Measurements from ENCODE around the gene FBXW7. TPM values are rescaled to one million over a fixed set of nuclear protein-coding genes. Genes with fewer than 3 reads are reported as not detected.

Gene FBXW7
- total RNA-seq, 1 experiment from 2014 or later: 33.5 TPM

DNA sequence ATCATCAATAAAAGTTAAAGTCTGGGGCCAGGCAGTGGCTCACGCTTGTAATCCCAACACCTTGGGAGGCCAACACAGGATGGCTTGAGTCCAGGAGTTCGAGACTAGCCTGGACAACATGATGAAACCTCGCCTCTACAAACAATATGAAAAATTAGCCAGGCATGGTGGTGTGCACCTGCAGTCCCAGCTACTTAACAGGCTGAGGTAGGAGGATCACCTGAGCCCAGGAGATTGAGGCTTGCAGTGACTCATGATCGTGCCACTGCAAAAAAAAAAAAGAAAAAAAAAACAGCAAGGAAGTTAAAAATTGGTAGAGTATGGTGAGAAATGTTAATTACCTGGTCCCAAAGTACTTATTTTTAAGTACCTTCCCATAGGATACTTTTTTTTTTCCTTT is 27.5 kb downstream of the FBXW7 start:
- Histone ChIP-seq H3K4me1 (ENCODE audit: insufficient read depth, low read length, poor library complexity, severe bottlenecking) (peaks cover 11% of the 10 kb centered on the region), H3K9me3 (ENCODE audit: low read depth, low read length, poor library complexity, severe bottlenecking) (no peaks in the 10 kb centered on the region), H3K4me3 (ENCODE audit: low read depth, low read length, poor library complexity, severe bottlenecking) (no peak overlapping the region), H3K36me3 (ENCODE audit: insufficient read depth, low read length, poor library complexity, severe bottlenecking) (no peaks in the 10 kb centered on the region), H3K27me3 (replicated peaks; ENCODE audit: insufficient read depth, low read depth, low read length, poor library complexity) (no peaks in the 10 kb centered on the region), H3K27ac (ENCODE audit: low read depth, low read length, poor library complexity, severe bottlenecking) (no peak overlapping the region)
- intact Hi-C loops (cut with micrococcal nuclease; ENCODE audit: unreplicated experiment): no loop called here
- TF ChIP-seq CTCF (conservative IDR thresholded peaks at IDR 0.05; ENCODE audit: low read depth, low read length) (no peak), EZH2 (IDR thresholded peaks at IDR 0.05; ENCODE audit: borderline replicate concordance, low read depth, low read length, poor library complexity, severe bottlenecking) (no peak)
- ChIA-PET POLR2A (ENCODE audit: low non-redundant PET) (no interaction called here), CTCF (no interaction called here)
- BruUV-seq (replicated peaks): no TSS peak
- no peak for DNase-seq (ENCODE audit: low spot score)

DNA sequence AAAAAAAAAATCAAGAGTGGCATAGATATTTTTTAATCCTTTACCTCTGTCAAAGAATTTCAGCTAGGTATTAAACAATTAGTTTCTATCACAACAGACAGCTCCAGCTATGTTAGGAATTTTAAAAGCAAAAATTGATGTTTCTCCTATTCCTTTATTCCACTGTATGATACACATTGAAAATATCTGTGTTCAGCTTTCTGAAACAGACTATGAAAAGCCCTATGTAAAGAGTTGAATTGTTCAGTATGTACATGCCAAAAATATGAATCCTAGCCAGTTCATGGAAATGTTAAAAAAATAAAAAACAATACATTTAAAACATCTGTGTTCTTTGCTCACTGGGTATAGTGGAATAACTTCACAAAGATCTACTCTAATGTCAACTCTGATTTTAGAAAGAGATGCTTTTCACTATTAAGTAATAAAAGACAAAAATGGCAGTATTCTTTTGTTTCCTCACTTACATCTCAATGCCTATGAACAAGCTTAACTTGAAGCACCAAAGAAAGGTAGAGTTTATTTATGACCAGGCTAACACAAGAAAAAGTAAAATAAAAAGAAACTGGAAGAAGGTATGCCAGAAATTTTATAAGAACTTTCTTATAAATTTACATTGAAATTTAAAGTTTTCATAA is 32.1 kb downstream of the FBXW7 start:
- no TSS peak for BruUV-seq (replicated peaks)
- H3K4me3 ChIP-seq (ENCODE audit: low read depth, low read length, poor library complexity, severe bottlenecking): no peak overlapping the region

GRCh38 chr4:152501846-152502536 is 33.9 kb downstream of the FBXW7 start:
- no peak overlapping the region for H3K4me3 ChIP-seq (ENCODE audit: low read depth, low read length, poor library complexity, severe bottlenecking)
- peaks cover 10% of the 10 kb centered on the region for H3K4me1 ChIP-seq (ENCODE audit: insufficient read depth, low read length, poor library complexity, severe bottlenecking)
- no peaks in the 10 kb centered on the region for H3K9me3 ChIP-seq (ENCODE audit: low read depth, low read length, poor library complexity, severe bottlenecking)
- H3K27ac ChIP-seq (ENCODE audit: low read depth, low read length, poor library complexity, severe bottlenecking): no peak overlapping the region
- ChIA-PET CTCF (interaction anchor here (1.1 to 2.0 kb wide), 4 partner anchors 13 to 625 kb away, joined by 3 to 4 read pairs (median 4); no protein-coding TSS in a partner anchor), POLR2A (ENCODE audit: low non-redundant PET) (no interaction called here)
- no TSS peak for BruUV-seq (replicated peaks)
- intact Hi-C loops (cut with micrococcal nuclease; ENCODE audit: unreplicated experiment): loop anchor here (2.0 kb wide), 2 partner anchors 139 to 233 kb away; no protein-coding TSS in a partner anchor
- TF ChIP-seq EZH2 (IDR thresholded peaks at IDR 0.05; ENCODE audit: borderline replicate concordance, low read depth, low read length, poor library complexity, severe bottlenecking): no peak
- no peak for TF ChIP-seq CTCF (conservative IDR thresholded peaks at IDR 0.05; ENCODE audit: low read depth, low read length)
- no peaks in the 10 kb centered on the region for H3K27me3 ChIP-seq (replicated peaks; ENCODE audit: insufficient read depth, low read depth, low read length, poor library complexity)
- no peak for DNase-seq (ENCODE audit: low spot score)
- H3K36me3 ChIP-seq (ENCODE audit: insufficient read depth, low read length, poor library complexity, severe bottlenecking): no peaks in the 10 kb centered on the region

More for the DNA sequence above, 32.1 kb downstream of the FBXW7 start:
- Histone ChIP-seq H3K9me3 (ENCODE audit: low read depth, low read length, poor library complexity, severe bottlenecking) (no peaks in the 10 kb centered on the region), H3K4me1 (ENCODE audit: insufficient read depth, low read length, poor library complexity, severe bottlenecking) (peaks cover 10% of the 10 kb centered on the region), H3K27ac (ENCODE audit: low read depth, low read length, poor library complexity, severe bottlenecking) (no peak overlapping the region), H3K36me3 (ENCODE audit: insufficient read depth, low read length, poor library complexity, severe bottlenecking) (no peaks in the 10 kb centered on the region), H3K27me3 (replicated peaks; ENCODE audit: insufficient read depth, low read depth, low read length, poor library complexity) (no peaks in the 10 kb centered on the region)
- POLR2A ChIA-PET (ENCODE audit: low non-redundant PET): no interaction called here
- TF ChIP-seq EZH2 (IDR thresholded peaks at IDR 0.05; ENCODE audit: borderline replicate concordance, low read depth, low read length, poor library complexity, severe bottlenecking) (no peak), CTCF (conservative IDR thresholded peaks at IDR 0.05; ENCODE audit: low read depth, low read length) (no peak)
- CTCF ChIA-PET: interaction anchor here (0.6 to 2.0 kb wide), 2 partner anchors 86 to 135 kb away, joined by 4 read pairs; no protein-coding TSS in a partner anchor
- intact Hi-C loops (cut with micrococcal nuclease; ENCODE audit: unreplicated experiment): loop anchor here (2.0 kb wide), 1 partner anchor 231 kb away; no protein-coding TSS in a partner anchor
- no peak for DNase-seq (ENCODE audit: low spot score)
